K562 (cell line): ENCODE data around the gene NMUR2. TPM values are rescaled to one million over a fixed set of nuclear protein-coding genes. Genes with fewer than 3 reads are reported as not detected.

Experiments
- BHLHE40 ChIP-seq: IDR thresholded peaks from 2 replicates; pipeline ENCODE4 v1.6.1; 2011; ENCODE audit warnings: low read length, improper control_type of control experiment
- BRD4 ChIP-seq: fragments of 200-600 bp; sonication (generic); IDR thresholded peaks from 2 replicates; pipeline ENCODE4 v1.6.1; 2017; ENCODE audit warnings: inconsistent platforms
- CBFA2T3 ChIP-seq: fragments of 450-650 bp; IDR thresholded peaks from 2 replicates; pipeline ENCODE4 v1.6.1; 2017
- EP300 ChIP-seq: IDR thresholded peaks from 2 replicates; pipeline ENCODE4 v1.6.1; 2012; ENCODE audit warnings: low read length, improper control_type of control experiment
- ESRRA ChIP-seq: fragments of 450-650 bp; IDR thresholded peaks from 2 replicates; pipeline ENCODE4 v1.6.1; 2014; ENCODE audit warnings: low read depth, mild to moderate bottlenecking, moderate library complexity, borderline replicate concordance
- HNRNPL ChIP-seq: fragments of 200-400 bp; formaldehyde crosslinking; IDR thresholded peaks from 2 replicates; pipeline ENCODE4 v1.6.1; 2017; ENCODE audit warnings: low read depth, mild to moderate bottlenecking, low read length
- MAFK ChIP-seq: IDR thresholded peaks from 2 replicates; pipeline ENCODE4 v1.6.1; 2011; ENCODE audit warnings: low read length, improper control_type of control experiment
- MCM5 ChIP-seq: fragments of 450-650 bp; IDR thresholded peaks from 2 replicates; pipeline ENCODE4 v1.6.1; 2016; ENCODE audit warnings: low read depth
- MYBL2 ChIP-seq, 2 experiments: fragments of 450-650 bp in 1 of 2; sonication (generic) in 1 of 2; formaldehyde crosslinking in 1 of 2; IDR thresholded peaks; 2 replicates each; pipeline versions ENCODE4 v1.6.1 to v1.8.1; 2017 to 2022; ENCODE audit warnings: borderline replicate concordance in 1 of 2, inconsistent platforms in 1 of 2, low read depth in 1 of 2, mild to moderate bottlenecking in 1 of 2, missing genetic modification reagents in 1 of 2, moderate library complexity in 1 of 2
- NR4A1 ChIP-seq, 2 experiments: fragments of 250-450 bp in 1 of 2; fragments of 450-650 bp in 1 of 2; sonication (Bioruptor Pico) in 1 of 2; IDR thresholded peaks; 2 replicates each; pipeline versions ENCODE4 v1.4.0 to v1.6.1; 2016 to 2020; ENCODE audit warnings: mild to moderate bottlenecking in 2 of 2, missing compliant biosample characterization in 1 of 2, missing genetic modification characterization in 1 of 2, moderate library complexity in 1 of 2
- RAD21 ChIP-seq, 2 experiments: fragments of 250-450 bp in 1 of 2; fragments of 450-650 bp in 1 of 2; sonication (Bioruptor Pico) in 1 of 2; formaldehyde crosslinking in 1 of 2; IDR thresholded peaks in 1 of 2; conservative IDR thresholded peaks in 1 of 2; 2 replicates each; pipeline versions ENCODE4 v1.4.0 to v1.8.0; 2020 to 2022; ENCODE audit warnings: mild to moderate bottlenecking in 2 of 2, moderate library complexity in 1 of 2
- SRSF9 ChIP-seq: fragments of 200-400 bp; formaldehyde crosslinking; IDR thresholded peaks from 2 replicates; pipeline ENCODE4 v1.6.1; 2017; ENCODE audit warnings: low read depth, low read length, borderline replicate concordance
- THRA ChIP-seq: fragments of 450-650 bp; IDR thresholded peaks from 2 replicates; pipeline ENCODE4 v1.6.1; 2017; ENCODE audit warnings: mild to moderate bottlenecking, moderate library complexity
- polyA plus RNA-seq, 8 experiments: library from polyadenylated mRNA; depleted of rRNA in 4 of 8; stranded (reverse) in 5 of 8; unstranded in 3 of 8; fragments of >200 nt; fragmentation: Nextera tagmentation in 2 of 8; fragmentation: Illumina TruSeq in 1 of 8; extraction: Ambion mirVana in 2 of 8; extraction: Trizol in 1 of 8; gene quantifications; 2 replicates each; pipeline versions ENCODE4 v1.2.1 to v1.2.3, GENCODE V29; 2011 to 2014; ENCODE audit warnings: inconsistent platforms in 1 of 8, missing spikeins in 1 of 8
- total RNA-seq, 7 experiments: library from RNA; depleted of rRNA in 6 of 7; stranded (reverse); fragments of >200 nt in 6 of 7; fragmentation: Illumina TruSeq in 2 of 7; extraction: Trizol in 2 of 7; gene quantifications; 2 replicates each; pipeline versions ENCODE4 v1.2.1 to v1.2.3, GENCODE V29; 2011 to 2021; ENCODE audit warnings: low replicate concordance in 1 of 7

The NMUR2 gene
- total and polyA plus RNA-seq, 9 of the 15 experiments (the other 6 are each of a cell fraction or from before 2014, with no cell fraction given) = not detected

GRCh38 chr5:152374711-152375275 is 30.3 kb downstream of the NMUR2 start (continued):
- TF ChIP-seq MYBL2 (IDR thresholded peaks at IDR 0.05; ENCODE audit: low read depth) = no peak
- no peak for TF ChIP-seq MYBL2 (CRISPR knock-in tag; IDR thresholded peaks at IDR 0.05; ENCODE audit: borderline replicate concordance)
- TF ChIP-seq MCM5 = no peak
- no peak for TF ChIP-seq HNRNPL
- TF ChIP-seq EP300 = no peak
- no peak for TF ChIP-seq NR4A1 (CRISPR knock-in tag; IDR thresholded peaks at IDR 0.05)
- no peak for TF ChIP-seq NR4A1 (tag; IDR thresholded peaks at IDR 0.05)
- no peak for TF ChIP-seq BRD4
- TF ChIP-seq BHLHE40 = no peak
- no peak for TF ChIP-seq SRSF9
- TF ChIP-seq THRA = no peak
- TF ChIP-seq CBFA2T3 = no peak
- TF ChIP-seq MAFK = no peak
- no peak for TF ChIP-seq RAD21 (CRISPR knock-in tag; conservative IDR thresholded peaks at IDR 0.05 in 1 of 2, IDR thresholded peaks at IDR 0.05 in 1 of 2)
- no peak for TF ChIP-seq ESRRA
